Neural cell (in vitro differentiated cells): ENCODE results near the gene MNDA.
"Not testable (repeated sequence)": the region's sequence is repeated elsewhere in the genome, so short reads cannot be mapped to it uniquely, and the experiment has no call there.

Experiments used
- CTCF ChIP-seq: fragments of 450-650 bp; IDR thresholded peaks from 2 replicates; pipeline ENCODE4 v1.5.1; 2014; ENCODE audit warnings: antibody characterized with exemption, mild to moderate bottlenecking, moderate library complexity; ENCODE audit not compliant: poor library complexity, severe bottlenecking
- EP300 ChIP-seq: fragments of 450-650 bp; conservative IDR thresholded peaks from 2 replicates; pipeline ENCODE4 v1.6.1; 2014; ENCODE audit warnings: antibody characterized with exemption, mild to moderate bottlenecking, moderate library complexity; ENCODE audit not compliant: poor library complexity, severe bottlenecking
- EZH2 ChIP-seq: fragments of 200-600, 300-800 bp; shearing (Covaris generic), sonication (generic); IDR thresholded peaks from 2 replicates; pipeline ENCODE4 v1.6.1; 2014; ENCODE audit warnings: antibody characterized with exemption, low read length, borderline replicate concordance, mild to moderate bottlenecking; ENCODE audit not compliant: insufficient read depth, poor library complexity, severe bottlenecking
- POLR2AphosphoS5 ChIP-seq: IDR thresholded peaks from 2 replicates; pipeline ENCODE4 v1.6.1; 2012
- RAD21 ChIP-seq: fragments of 450-650 bp; conservative IDR thresholded peaks from 2 replicates; pipeline ENCODE4 v1.6.1; 2014; ENCODE audit warnings: antibody characterized with exemption, mild to moderate bottlenecking, moderate library complexity
- REST ChIP-seq: IDR thresholded peaks from 2 replicates; pipeline ENCODE4 v1.6.1; 2012; ENCODE audit warnings: borderline replicate concordance
- SMC3 ChIP-seq: fragments of 450-650 bp; conservative IDR thresholded peaks from 2 replicates; pipeline ENCODE4 v1.6.1; 2014; ENCODE audit warnings: antibody characterized with exemption, mild to moderate bottlenecking, moderate library complexity; ENCODE audit not compliant: poor library complexity
- TAF1 ChIP-seq: IDR thresholded peaks from 2 replicates; pipeline ENCODE4 v1.6.1; 2012; ENCODE audit warnings: low read depth

- not testable (repeated sequence) for TF ChIP-seq CTCF, SMC3, EZH2, REST, EP300, RAD21, POLR2AphosphoS5, TAF1
Observed at GRCh38 chr1:158870438-158870837, 39.3 kb downstream of the MNDA start.
